GM18507 (cell line): ENCODE data around the gene OAF.

Source experiments
- DNase-seq: peaks from one replicate; pipeline ENCODE4 v3.0.0; 2011; ENCODE audit warnings: low read depth; ENCODE audit not compliant: insufficient read length; ENCODE audit errors: extremely low spot score
- FAIRE-seq: peaks from 2 replicates; lab custom pipeline; 2011; peaks lifted over from hg19 to GRCh38; lab: Jason Lieb, UNC

OAF gene

DNA sequence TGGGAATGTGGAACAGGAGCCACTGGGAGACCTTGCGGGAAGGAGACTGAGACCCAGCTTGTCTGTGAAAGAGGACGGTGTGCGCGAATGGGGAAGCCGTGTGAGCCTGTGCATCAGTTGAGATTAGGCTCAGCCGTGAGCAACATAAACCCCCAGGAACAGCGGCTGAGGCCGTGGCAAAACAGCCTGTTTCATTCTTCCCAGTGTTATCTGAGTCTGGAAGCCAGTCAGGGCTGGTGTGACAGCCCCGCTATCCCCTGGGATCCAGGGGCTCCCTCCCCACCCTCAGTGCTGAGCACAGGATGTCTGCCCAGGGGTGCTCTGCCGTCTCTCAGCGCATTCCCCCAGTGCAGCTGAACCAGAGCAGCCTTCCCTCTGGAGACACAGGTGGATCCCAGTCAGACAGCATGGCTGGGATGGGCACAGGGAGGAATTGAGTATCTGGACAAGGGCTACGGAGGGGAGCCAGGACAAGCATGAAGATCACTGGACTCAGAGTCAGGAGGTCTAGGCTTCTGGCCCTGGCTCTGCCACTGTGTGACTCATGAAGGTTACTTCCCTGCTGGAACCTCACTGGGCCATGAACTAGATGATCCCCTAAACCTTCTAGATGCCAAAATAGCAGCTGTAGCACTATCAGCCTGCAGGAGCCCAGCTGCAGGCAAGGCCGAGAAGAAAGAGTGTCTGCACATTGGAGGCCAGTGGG, 8.6 kb downstream of the OAF start:
- no peak for FAIRE-seq
- DNase-seq, result no peak

DNA sequence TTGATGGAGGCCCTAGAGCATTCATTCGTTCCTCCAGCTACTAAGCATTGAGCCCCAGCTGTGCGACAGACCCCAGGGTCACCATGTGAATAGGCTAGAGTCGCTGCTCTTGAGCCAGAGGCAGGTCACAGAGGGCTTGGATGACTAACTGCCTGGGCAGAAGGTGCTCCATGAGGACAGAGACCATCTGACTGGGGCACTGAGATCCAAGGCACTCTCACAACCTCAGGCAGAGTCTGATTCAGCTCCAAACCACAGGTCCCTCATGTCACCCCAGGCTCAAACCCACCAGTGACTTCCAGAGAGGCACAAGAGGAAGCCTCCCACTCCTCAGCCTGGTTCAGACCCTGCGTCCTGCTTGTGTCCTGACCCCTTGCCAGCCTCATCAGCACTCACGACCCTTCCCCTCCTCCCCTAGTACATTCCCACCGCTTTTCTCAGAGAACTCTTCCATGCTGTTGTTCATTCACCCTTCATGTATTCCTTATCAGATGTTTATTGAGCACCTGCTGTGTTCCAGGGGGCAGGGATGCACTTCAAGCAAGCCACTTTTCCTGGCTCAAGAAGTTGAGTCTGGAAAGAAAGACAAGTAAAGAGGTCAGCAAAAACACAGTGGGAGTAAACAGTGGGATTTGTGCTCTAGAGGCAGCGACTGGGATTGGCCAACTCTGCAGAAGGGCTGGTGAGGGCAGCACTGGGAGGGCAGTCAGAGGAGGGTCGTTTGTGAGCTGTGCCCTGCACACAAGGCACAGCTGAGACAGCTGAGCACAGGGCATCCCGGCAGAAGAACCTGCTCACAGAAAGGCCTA, 9.3 kb downstream of the OAF start:
- DNase-seq (no peak), FAIRE-seq (no peak)

DNA sequence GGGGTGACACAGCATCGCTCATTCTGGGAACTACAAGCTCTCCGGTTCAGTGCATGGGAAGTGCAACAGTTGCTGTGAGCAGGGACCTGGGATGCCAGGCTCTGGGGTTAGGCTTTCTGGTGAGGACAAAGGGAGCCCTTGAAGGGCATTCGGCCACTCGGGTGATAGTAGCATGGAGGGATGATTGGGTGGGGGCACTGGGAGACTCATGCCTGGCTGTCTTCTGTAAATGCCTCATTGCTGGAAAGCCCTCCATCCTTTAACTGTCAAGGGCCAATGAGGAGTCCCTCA, 9.9 kb downstream of the OAF start:
- FAIRE-seq (no peak), DNase-seq (no peak)

DNA sequence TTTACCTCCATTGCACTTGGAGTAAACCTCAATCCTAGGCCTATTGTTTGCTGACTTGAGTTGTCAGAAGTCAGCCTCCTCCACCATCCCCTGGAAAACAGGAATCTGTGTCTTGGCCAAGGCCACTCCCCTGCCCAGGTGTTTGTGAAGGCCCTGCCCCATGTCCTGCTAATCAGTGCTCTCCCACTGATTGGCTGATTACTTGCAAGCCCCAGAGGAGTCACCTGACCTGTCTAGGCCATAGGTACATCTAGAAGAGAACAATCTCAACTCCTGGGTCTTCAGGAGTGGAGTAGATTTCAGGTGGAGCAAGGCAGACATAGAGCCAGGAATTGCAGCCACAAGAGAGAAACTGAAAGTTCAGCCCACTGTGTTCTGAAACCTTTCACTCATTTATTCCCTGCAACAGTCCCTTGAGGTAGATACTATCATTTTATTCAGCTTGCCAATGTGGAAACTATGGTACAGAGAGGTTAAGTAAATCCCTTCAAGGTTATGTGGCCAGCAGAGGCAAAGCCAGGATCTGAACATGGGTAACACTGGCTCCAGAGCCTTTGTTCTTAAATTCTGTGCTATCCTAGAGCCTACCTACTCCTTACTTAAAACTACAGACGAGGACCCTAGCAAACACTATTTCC, 10.4 kb downstream of the OAF start:
- DNase-seq (no peak), FAIRE-seq (no peak)

DNA sequence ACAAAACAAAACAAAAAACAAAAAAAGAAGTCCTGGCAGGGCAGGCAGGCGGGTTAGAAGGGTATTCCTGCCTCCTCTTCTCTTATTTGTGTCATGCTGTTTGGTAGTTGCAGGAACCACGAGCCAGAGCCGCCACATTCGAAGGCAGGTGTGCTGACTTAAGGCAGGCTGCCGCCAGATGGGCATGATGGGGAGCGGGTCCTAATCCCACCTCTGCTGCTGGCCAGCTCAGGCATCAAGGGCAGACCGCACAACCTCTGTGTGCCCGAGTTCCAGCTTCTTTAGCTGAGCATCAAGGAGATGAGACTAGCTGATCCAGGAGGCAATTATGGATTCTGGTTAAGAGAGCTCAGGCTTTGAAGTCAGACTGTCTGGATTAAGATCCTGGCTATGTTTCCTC, 12.1 kb downstream of the OAF start:
- DNase-seq (no peak), FAIRE-seq (no peak)

- FAIRE-seq (no peak), DNase-seq (no peak)
Measured at GRCh38 chr11:120223793-120224192, 13.0 kb downstream of the OAF start.

DNA sequence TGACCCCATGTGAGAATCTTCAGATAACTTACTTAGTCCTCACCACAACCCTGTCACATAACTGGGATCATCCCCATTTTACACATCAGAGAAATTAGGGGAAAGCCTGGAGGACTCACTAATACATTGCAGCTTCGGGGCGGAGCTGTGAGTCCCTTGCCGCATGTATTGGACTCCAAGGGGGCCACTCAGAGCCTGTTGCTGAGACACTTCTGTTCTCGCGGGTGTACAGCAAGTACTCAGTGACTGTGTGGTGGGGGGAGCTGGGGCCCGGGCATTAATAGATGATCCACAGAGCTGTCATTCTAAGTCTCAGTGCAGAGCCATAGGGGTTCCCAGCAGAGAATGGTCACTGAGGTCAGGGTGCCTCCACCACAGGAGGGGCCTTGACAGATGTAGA, 13.5 kb downstream of the OAF start:
- DNase-seq, result no peak
- FAIRE-seq, result no peak

DNA sequence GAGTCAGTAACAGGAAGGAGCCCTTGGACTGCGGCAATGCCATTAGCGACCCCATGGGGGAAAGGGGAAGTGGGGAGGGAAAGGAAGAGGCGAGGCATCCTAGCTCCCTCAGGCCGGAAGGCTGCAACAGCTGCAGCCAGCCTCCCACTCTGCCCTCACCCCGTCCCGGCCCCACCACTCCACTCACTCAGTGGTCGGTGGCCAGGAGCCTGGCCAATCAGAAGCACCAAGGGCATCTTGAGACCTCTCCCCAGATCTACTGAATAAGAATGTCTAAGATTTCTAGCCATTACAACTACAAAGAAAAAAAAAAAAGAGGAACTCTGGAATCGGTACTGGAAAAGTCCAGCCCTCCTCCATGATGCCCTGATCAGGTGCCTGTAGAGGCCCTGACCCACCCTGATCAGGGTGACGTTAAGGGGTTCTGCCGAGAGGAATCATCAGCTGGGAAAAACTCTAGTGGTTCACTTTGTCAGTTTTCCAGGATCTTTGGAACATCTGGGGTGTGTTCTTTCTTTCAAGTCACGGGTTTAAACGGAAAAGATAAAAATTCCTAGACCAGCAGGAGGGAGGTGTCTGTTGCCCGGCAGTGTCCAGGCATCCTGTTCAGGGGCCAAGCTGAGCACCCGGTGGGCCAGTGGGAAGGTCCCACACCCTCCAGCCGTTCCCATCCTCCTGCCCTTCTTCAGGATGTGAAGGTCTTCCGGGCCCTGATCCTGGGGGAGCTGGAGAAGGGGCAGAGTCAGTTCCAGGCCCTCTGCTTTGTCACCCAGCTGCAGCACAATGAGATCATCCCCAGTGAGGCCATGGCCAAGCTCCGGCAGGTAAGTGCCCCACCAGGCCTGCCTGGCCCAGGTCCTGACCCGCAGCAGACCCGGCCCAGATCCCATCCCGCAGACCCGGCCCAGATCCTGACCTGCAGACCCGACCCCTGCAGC, 14.4 kb downstream of the OAF start:
- FAIRE-seq (no peak), DNase-seq (no peak)

GRCh38 chr11:120226242-120226641, 15.4 kb downstream of the OAF start:
- DNase-seq (no peak), FAIRE-seq (no peak)

DNA sequence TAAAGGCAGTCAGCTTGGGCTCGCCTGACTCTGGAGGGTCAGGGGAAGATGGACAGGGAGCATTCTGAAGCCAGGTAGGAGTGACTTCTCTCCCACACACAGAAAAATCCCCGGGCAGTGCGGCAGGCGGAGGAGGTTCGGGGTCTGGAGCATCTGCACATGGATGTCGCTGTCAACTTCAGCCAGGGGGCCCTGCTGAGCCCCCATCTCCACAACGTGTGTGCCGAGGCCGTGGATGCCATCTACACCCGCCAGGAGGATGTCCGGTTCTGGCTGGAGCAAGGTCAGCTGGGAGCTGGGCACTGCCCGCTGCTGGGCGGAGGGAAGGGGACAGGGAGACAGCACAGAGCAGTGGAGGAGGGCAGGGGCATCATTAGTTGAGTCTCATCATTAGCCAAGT, 15.9 kb downstream of the OAF start:
- no peak for DNase-seq
- no peak for FAIRE-seq

DNA sequence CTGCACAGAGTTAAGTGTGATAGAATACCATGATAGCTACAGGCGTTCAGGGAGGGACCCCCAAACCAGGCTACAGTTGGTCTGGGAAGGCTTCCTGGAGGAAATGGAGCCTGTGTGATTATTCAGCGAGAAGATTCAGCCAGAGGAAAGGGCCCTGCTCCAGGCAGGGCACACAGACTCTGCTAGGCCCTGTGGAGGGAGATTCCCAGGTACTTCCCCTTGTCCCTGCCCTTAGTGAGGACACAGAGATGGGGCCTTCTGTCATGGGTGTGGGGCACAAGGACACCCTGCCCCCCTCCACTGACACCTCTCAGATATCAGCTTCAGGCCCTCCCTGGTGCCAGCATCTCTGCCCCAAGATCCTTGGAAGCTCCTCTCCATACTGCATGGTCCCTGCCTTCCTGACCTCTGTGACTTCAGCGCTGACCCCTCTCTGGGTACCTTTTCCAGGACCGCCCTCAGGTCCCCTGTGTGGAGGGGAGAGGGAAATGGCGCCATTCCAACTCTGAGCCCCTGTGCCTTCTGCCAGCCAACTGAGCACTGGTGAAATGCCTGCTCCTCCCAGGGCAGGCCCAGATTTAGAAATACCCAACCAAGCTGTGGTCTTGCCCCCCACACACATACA, 16.5 kb downstream of the OAF start:
- FAIRE-seq (no peak), DNase-seq (no peak)

DNA sequence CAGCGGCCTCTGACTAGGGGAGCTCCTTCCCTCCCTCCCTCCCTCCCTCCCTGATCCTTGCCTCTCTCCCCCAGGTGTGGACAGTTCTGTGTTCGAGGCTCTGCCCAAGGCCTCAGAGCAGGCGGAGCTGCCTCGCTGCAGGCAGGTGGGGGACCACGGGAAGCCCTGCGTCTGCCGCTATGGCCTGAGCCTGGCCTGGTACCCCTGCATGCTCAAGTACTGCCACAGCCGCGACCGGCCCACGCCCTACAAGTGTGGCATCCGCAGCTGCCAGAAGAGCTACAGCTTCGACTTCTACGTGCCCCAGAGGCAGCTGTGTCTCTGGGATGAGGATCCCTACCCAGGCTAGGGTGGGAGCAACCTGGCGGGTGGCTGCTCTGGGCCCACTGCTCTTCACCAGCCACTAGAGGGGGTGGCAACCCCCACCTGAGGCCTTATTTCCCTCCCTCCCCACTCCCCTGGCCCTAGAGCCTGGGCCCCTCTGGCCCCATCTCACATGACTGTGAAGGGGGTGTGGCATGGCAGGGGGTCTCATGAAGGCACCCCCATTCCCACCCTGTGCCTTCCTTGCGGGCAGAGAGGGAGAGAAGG, 18.1 kb downstream of the OAF start:
- FAIRE-seq, result no peak

GRCh38 chr11:120229451-120230424, 18.9 kb downstream of the OAF start:
- DNase-seq (no peak), FAIRE-seq (peak; percentile 21)

More for the DNA sequence above, 18.1 kb downstream of the OAF start:
- DNase-seq, result no peak

- DNase-seq (no peak), FAIRE-seq (no peak)
Measured at GRCh38 chr11:120230433-120231071, 19.7 kb downstream of the OAF start.

DNA sequence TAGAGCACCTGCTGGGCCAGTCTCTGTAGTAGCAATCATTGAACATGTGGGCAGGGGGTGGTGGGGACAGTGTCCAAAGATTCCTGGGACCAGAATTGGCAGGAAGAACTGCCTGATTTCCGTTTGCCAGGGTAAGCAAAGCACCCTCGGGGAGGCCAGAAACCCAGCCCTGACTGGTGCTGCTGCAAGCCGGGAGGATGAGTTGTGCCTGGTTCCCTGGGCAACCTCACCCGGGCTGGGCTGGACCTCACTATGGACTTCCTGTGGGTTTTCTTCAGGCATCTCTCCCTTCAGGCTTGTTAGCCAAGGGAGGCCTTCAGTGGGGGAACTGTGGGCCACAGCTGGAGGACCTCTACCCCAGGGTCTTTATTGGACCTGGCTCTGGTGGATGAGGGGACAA, 21.1 kb downstream of the OAF start:
- FAIRE-seq, result no peak
- no peak for DNase-seq

DNA sequence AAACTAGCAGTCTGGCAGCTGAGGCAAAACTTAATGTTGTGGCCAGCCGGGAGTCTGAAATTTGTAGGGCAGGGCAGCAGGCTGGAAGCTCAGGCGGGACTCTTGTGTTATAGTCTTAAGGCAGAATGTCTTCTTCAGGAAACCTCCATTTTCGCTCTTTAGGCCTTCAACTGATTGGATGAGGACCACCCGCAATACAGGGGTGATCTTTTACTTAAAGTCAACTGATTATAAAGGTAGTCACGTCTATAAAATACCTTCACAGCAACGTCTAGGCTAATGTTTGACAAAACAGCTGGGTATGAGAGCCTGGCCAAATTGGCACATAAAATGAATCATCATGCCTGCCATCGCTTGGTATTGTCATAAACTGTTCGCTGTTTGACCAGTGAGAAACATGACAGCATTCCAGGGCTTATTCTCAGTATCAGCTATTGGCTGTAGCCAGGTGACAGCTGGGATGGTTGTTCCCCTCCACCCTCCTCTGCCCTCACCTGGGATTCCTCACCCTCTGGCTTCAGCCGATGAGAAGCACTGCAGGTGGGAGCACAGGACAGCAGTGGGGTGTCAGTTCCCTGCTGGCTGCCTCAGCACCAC, 22.5 kb downstream of the OAF start:
- no peak for FAIRE-seq
- DNase-seq, result no peak

DNA sequence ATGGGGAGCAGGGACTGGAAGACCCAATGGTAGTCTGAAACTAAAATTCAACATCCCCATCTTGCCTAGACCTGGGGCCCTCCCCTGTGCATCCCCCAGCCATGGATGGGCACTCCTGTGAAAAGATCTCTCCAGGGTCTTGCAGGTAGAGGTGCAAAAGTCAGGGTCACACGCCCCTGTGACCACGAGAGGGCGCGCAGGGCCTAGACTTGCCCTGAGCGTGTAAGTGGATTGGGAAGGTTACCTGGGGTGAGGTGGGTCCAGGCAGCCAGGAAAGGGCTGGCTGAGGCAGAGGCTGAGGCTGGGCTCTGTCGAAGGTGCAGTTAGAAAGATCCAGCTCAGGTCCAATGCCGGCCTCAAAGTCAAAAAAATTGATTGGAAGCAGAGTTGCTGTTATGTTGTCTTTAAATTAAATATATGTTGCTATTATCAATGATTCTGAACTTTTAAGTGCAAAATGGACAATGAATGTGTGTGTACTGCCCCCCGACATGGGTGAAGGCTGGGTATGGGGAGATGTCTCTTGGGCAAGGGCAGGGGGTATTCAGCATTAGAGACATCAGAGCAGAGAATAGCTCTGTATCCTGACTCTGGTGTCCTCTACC, 24.3 kb downstream of the OAF start:
- peak; percentile 66 for DNase-seq
- peak; percentile 73 for FAIRE-seq
